Vagina (tissue), 2 donors: ENCODE measurements around the gene AKAP11. TPM values are rescaled to one million over a fixed set of nuclear protein-coding genes. Genes with fewer than 3 reads are reported as not detected.

Experiments
- DNase-seq, 2 donors: peaks; one replicate each; pipeline ENCODE4 v3.0.0-alpha.2; 2017; ENCODE audit errors: extremely low spot score in 2 of 2
- H3K27ac ChIP-seq: fragments of 200-600 bp; sonication (generic); one replicate; pipeline ENCODE4 v1.5.1; 2019
- H3K27me3 ChIP-seq: fragments of 200-600 bp; sonication (generic); one replicate; pipeline ENCODE4 v1.5.1; 2019
- H3K36me3 ChIP-seq, 2 donors: fragments of 200-600 bp; sonication (generic); one replicate each; pipeline ENCODE4 v1.5.1; 2017 to 2019
- H3K4me1 ChIP-seq: fragments of 200-600 bp; sonication (generic); one replicate; pipeline ENCODE4 v1.5.1; 2019
- H3K4me3 ChIP-seq, 2 donors: fragments of 200-600 bp; sonication (generic); 1 replicate in 1 of 2; 2 replicates in 1 of 2; pipeline ENCODE4 v1.5.1; 2016 to 2019
- H3K9me3 ChIP-seq: fragments of 200-600 bp; sonication (generic); one replicate; pipeline ENCODE4 v1.5.1; 2019
- CTCF ChIP-seq, 3 experiments: fragments of 450-650 bp in 2 of 3; fragments of 200-600 bp in 1 of 3; sonication (generic) in 1 of 3; IDR thresholded peaks; one replicate each; pipeline ENCODE4 v1.5.1; 2017 to 2019; ENCODE audit warnings: antibody characterized with exemption in 3 of 3, mild to moderate bottlenecking in 2 of 3, moderate library complexity in 2 of 3
- POLR2A ChIP-seq, 2 donors: fragments of 450-650 bp; IDR thresholded peaks; one replicate each; pipeline ENCODE4 v1.6.1; 2017; ENCODE audit warnings: antibody characterized with exemption in 2 of 2, mild to moderate bottlenecking in 2 of 2, moderate library complexity in 2 of 2
- POLR2AphosphoS5 ChIP-seq, 2 donors: sonication (generic); formaldehyde crosslinking; IDR thresholded peaks; one replicate each; pipeline ENCODE4 v1.9.0; 2017; ENCODE audit warnings: antibody characterized with exemption in 2 of 2, mild to moderate bottlenecking in 2 of 2, low read depth in 1 of 2; ENCODE audit not compliant: insufficient read depth in 1 of 2
- intact Hi-C: fragments of 100-400 bp; cut with DNase I; formaldehyde crosslinking; loops from one replicate; pipeline ENCODE4 v1.15.1; 2023
- total RNA-seq: library from RNA; depleted of rRNA; stranded (reverse); fragments of >200 nt; gene quantifications from one replicate; pipeline ENCODE4 v1.2.3, GENCODE V29; 2016

AKAP11 gene
- total RNA-seq, 1 donor from 2014 or later, result 25.0 TPM

- peaks cover 0 to 20% of the 10 kb centered on the region in 2 donors for H3K36me3 ChIP-seq
These were observed 41.0 kb downstream of the AKAP11 start for GRCh38 chr13:42312817-42313431.

GRCh38 chr13:42318570-42318969, 46.6 kb downstream of the AKAP11 start:
- H3K9me3 ChIP-seq, result no peaks in the 10 kb centered on the region
- peaks cover 0 to 2% of the 10 kb centered on the region in 2 donors for H3K36me3 ChIP-seq
- no peak overlapping the region for H3K27ac ChIP-seq
- TF ChIP-seq POLR2AphosphoS5 (IDR thresholded peaks at IDR 0.05; ENCODE audit: insufficient read depth in 1 of 2, low read depth in 1 of 2) (no peak), CTCF (IDR thresholded peaks at IDR 0.05) (no peak), POLR2A (IDR thresholded peaks at IDR 0.05) (no peak)
- intact Hi-C loops, result no loop called here
- no peak overlapping the region for H3K4me3 ChIP-seq
- no peaks in the 10 kb centered on the region for H3K4me1 ChIP-seq
- H3K27me3 ChIP-seq, result no peaks in the 10 kb centered on the region
- DNase-seq, result no peak

More at GRCh38 chr13:42312817-42313431, 41.0 kb downstream of the AKAP11 start:
- no peaks in the 10 kb centered on the region for H3K9me3 ChIP-seq
- TF ChIP-seq POLR2AphosphoS5 (IDR thresholded peaks at IDR 0.05; ENCODE audit: insufficient read depth in 1 of 2, low read depth in 1 of 2), result no peak
- no peak for TF ChIP-seq CTCF (IDR thresholded peaks at IDR 0.05)
- no peak for TF ChIP-seq POLR2A (IDR thresholded peaks at IDR 0.05)
- no peaks in the 10 kb centered on the region for H3K27me3 ChIP-seq
- H3K4me1 ChIP-seq, result no peaks in the 10 kb centered on the region
- no peak overlapping the region for H3K4me3 ChIP-seq
- H3K27ac ChIP-seq, result no peak overlapping the region
- intact Hi-C loops, result no loop called here
- no peak for DNase-seq

GRCh38 chr13:42320375-42320787, 48.4 kb downstream of the AKAP11 start:
- Histone ChIP-seq H3K36me3 (no peaks in the 10 kb centered on the region), H3K4me1 (no peaks in the 10 kb centered on the region), H3K4me3 (no peak overlapping the region), H3K27me3 (no peaks in the 10 kb centered on the region), H3K9me3 (no peaks in the 10 kb centered on the region), H3K27ac (no peak overlapping the region)
- TF ChIP-seq CTCF (IDR thresholded peaks at IDR 0.05) (no peak), POLR2AphosphoS5 (IDR thresholded peaks at IDR 0.05; ENCODE audit: insufficient read depth in 1 of 2, low read depth in 1 of 2) (no peak), POLR2A (IDR thresholded peaks at IDR 0.05) (no peak)
- intact Hi-C loops, result no loop called here
- DNase-seq, result no peak

GRCh38 chr13:42322806-42323205, 50.9 kb downstream of the AKAP11 start:
- H3K27me3 ChIP-seq, result no peaks in the 10 kb centered on the region
- TF ChIP-seq CTCF (IDR thresholded peaks at IDR 0.05) (no peak), POLR2A (IDR thresholded peaks at IDR 0.05) (no peak), POLR2AphosphoS5 (IDR thresholded peaks at IDR 0.05; ENCODE audit: insufficient read depth in 1 of 2, low read depth in 1 of 2) (no peak)
- no peak overlapping the region for H3K4me3 ChIP-seq
- DNase-seq, result no peak
- H3K36me3 ChIP-seq, result no peaks in the 10 kb centered on the region
- no peaks in the 10 kb centered on the region for H3K4me1 ChIP-seq
- H3K9me3 ChIP-seq, result no peaks in the 10 kb centered on the region
- no peak overlapping the region for H3K27ac ChIP-seq
- intact Hi-C loops, result no loop called here

GRCh38 chr13:42324704-42325103, 52.8 kb downstream of the AKAP11 start:
- DNase-seq, result no peak
- no peak for TF ChIP-seq POLR2AphosphoS5 (IDR thresholded peaks at IDR 0.05; ENCODE audit: insufficient read depth in 1 of 2, low read depth in 1 of 2)
- TF ChIP-seq POLR2A (IDR thresholded peaks at IDR 0.05), result no peak
- TF ChIP-seq CTCF (IDR thresholded peaks at IDR 0.05), result no peak
- Histone ChIP-seq H3K4me1 (no peaks in the 10 kb centered on the region), H3K27me3 (no peaks in the 10 kb centered on the region), H3K27ac (no peak overlapping the region), H3K4me3 (no peak overlapping the region), H3K9me3 (no peaks in the 10 kb centered on the region), H3K36me3 (no peaks in the 10 kb centered on the region)
- intact Hi-C loops, result no loop called here
